Anterior cingulate cortex (tissue), 58 donors: ENCODE results near the gene FAM229B.
"Not testable (repeated sequence)": the region's sequence is repeated elsewhere in the genome, so short reads cannot be mapped to it uniquely, and the experiment has no call there.

Experiments used
- DNase-seq, 58 donors: peaks; one replicate each; lab custom pipeline; 2025; lab: John Stamatoyannopoulos, UW

Gene FAM229B

DNA sequence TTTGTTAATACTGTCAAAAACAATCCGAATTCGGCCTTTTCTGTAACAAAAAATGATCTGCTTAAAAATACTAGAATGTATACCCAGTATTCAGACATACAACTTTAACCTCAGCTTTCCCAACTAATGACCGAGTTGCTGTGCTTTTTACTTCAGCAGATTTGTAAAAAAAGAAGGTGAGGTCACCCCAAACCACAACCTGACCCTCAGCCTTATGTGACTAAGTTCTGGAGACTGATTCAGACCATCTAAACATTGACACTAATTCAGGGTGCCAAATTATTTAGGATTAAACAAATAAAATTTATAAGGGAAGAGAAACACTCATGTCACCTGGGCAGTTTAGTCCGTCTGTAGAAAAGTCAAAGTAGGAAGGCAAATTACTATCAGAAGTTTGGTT is 25.8 kb upstream of the FAM229B start:
- DNase-seq = no peak

DNA sequence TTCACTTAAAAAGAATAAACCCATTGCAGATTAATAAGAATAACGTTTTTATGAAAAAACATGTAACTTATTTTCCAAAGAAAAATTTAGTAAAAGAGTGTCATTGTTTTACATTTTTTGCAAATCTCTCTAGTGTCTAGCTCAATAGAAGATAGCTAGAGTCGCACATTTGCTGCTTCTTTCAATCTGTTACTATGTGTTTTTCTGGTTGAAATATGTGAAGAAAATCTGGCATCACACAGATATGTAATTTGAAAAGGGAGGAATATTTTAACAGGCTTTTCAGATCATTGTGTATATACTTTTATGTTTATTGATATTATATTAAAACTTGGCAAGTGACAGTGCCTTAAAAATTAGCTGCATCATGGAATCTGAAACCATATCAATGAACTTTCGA is 24.4 kb upstream of the FAM229B start:
- no peak for DNase-seq

DNA sequence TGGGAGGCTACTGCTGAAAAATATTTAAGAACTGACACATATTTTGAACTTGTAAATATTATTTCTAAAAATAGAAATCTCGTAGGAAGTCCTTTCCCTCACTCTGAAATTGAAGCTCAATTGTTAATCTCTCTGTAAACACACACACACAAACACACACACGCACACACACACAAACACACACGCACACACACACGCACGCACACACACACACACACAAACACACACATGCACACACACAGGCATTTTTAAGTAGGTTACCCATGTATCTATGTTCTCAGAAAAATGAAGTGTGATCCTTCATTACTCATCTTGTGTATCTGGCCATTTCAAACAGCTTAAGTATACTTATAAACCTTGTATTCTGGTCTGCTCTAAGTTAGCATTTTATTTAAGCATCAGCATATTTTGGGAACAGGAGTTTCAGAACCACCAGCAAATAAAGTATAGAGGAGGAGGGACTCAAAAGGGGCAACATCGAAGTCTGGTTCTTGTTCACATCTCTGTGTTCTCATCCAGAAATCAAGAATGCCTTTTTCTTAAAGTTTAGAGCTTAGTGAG is 21.9 kb upstream of the FAM229B start:
- DNase-seq = no peak

- DNase-seq = no peak
These were observed 20.8 kb upstream of the FAM229B start for GRCh38 chr6:112066606-112067005.

- no peak for DNase-seq
These were observed 5.8 kb upstream of the FAM229B start for GRCh38 chr6:112081569-112081968.

DNA sequence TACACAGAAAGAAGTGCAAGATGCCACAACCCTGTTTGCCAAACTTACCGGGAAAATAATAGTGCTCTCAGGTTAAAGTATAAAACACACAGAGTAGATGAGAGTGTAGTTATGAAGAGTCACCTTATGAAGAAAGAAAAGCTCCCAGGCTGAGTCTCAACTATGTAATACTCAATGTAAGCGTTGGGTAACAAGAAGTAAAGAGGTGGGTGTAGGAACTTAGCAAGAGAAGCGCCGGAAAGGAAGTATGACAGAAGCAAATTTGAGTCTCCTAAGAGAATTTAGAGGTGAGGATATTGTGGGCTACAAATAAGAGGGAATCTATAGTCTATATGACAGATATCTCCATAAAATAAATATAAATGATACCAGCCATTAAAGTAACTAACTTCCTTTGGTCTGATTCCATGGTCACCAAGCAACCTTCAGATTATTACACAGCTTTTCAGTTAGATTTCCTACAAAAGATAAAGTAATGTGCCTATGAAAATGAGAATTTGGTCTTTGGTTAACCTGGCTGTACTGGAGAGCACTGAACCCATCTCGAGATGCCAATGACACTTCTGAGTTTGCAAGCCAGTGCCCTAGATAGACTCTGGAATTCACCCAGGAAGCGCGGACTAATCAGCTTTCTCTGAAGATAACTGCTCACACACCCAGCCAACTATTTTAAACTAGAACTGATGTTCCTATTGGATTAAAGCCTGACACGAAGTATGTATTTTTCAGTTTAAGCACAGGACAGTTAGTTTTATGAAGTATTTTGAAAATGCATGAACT is 1.9 kb upstream of the FAM229B start:
- no peak for DNase-seq

GRCh38 chr6:112086744-112087135 is 651 bp upstream of the FAM229B start:
- DNase-seq = peak in 2 of 58 donors; percentile 6 to 27

DNA sequence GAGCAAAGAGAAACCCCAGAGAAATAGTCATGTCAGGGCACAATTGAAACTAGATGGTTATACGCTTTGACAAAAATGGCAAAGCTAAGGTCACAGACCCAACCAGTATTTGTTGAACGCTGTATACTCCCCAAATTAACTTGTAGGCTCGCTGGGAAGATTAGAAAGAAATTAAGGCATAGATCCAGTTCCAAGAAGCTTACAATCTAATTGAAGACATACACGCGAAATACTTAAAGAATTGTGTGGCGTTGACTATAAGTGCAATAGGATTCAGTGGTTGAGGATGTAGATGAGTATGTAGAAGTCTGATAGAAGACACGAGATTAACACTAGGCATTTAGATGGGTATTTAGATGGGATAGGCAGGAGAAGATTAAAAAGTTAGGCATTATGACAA is 525 bp downstream of the FAM229B start:
- no peak for DNase-seq

DNA sequence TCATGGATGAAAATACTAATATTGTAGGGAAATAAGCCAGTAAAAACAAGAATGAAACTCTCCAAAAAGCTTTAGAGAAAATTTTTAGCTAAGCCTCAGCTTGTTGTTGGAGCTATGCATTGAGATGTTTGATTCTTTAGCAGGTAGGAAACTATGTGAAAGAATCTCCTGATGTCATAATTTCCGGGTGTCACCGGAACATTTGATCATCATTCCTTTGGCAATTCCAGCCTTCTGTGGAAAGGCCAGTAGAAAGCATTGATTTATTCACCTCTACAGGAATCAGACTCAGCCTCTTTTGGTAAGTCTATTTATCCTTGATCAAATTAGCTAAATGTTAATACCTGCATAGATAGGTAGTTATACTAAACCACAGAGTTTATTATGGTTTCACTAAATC is 9.5 kb downstream of the FAM229B start:
- no peak for DNase-seq

DNA sequence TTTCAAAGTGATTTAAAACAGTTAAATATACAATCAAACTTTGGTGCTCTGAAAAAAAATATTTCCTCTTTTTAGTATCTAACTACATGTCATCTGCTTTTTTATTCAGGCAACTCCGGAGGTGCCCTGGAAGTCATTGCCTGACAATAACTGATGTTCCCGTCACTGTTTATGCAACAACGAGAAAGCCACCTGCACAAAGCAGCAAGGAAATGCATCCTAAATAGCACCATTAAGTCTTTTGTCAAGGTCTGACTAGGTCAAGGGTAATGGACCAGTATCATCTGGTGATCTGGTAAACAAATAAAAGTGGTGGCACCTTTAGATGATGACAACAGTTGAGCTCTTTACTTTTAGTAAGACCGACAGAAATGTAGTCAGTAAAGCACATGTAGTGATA is 13.2 kb downstream of the FAM229B start:
- DNase-seq = no peak

DNA sequence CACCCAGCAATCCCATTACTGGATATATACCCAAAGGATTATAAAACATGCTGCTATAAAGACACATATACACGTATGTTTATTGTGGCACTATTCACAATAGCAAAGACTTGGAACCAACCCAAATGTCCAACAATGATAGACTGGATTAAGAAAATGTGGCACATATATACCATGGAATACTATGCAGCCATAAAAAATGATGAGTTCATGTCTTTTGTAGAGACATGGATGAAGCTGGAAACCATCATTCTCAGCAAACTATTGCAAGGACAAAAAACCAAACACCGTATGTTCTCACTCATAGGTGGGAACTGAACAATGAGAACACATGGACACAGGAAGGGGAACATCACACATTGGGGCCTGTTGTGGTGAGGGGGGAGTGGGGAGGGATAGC is 18.6 kb downstream of the FAM229B start:
- DNase-seq = not testable (repeated sequence)

DNA sequence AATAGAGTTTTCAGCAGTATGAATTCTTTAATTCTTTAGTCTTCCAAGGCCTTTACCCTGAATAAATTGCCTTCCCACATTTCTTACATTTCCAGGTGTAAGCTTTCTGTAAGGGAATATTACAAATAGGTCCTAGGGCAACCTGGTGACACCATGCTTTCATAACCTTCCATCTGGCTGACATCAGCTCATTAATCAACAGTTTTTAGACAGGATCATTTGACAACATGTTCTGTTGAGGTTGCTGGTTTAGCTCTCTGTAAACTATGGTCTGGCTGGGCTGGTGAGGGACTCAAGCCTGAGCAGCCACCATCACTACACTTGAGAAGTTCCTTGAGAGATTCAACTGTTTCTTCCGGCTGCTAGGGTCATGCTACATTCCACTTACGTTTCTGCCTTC is 19.2 kb downstream of the FAM229B start:
- DNase-seq = no peak

DNA sequence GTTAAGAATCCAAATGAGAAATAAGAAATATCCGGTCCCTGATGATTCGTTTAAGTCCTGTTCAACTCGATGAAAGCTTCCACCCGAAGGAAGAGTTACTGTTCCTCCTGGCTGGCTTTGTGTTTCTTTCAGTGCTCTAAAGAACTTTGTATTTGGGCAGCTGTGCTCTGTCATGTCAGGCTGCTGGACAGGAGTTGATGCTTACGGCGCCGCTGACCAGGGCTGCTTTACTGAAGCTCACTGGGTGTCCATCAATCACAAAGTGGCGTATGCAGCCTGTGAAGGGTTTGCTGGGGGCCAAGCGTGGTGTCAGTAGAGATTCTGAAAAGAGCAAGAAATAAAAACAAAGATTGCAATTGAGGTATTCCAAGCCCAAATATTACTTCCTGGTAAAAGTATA is 21.9 kb downstream of the FAM229B start:
- peak in 4 of 58 donors; percentile 1 to 17 (median 6) for DNase-seq

DNA sequence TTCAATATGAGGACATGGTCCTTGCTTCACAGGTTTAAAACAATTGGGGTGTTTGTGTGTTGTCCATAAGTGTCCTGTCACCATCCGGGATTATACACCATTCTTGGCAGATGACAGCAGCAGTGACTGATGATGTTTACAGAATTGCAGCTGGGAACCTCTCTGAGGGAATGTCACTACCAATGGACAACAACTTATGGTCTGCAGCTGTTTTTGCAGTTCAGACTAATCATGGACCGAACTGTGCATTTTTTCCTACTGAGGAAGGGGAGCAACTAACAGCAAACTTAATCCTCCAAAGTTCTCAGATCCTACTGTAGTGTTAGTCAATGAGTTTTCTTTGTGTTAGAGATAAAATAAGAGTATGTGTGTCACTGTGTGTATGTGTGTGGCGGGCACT is 26.0 kb downstream of the FAM229B start:
- peak in 4 of 58 donors; percentile 7 to 28 (median 14) for DNase-seq

DNA sequence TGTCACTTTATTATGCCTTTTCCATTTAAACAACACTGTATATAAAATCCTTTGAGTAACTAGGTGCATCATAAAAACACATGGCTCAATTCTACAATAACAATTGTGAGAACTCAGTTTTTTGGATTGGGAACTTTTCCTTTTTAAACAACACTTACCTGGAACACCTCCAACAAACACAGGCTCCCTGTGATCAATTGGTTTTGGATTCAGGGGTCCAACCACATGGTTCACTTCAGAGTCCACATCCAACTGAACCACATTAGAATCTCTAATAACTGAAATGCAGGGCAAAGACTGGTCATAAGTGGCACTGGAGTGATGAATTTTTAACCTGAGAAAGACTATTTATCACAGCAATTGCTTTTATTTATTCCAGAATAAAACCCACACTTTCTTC is 26.5 kb downstream of the FAM229B start:
- DNase-seq = no peak

GRCh38 chr6:112114577-112115223 is 27.3 kb downstream of the FAM229B start:
- no peak for DNase-seq

- no peak for DNase-seq
These were observed 28.8 kb downstream of the FAM229B start for GRCh38 chr6:112116221-112116620.

- DNase-seq = no peak
These were observed 30.2 kb downstream of the FAM229B start for GRCh38 chr6:112117554-112117953.

- DNase-seq = no peak
These were observed 30.6 kb downstream of the FAM229B start for GRCh38 chr6:112118034-112118433.

- no peak for DNase-seq
These were observed 35.4 kb downstream of the FAM229B start for GRCh38 chr6:112122756-112123155.

GRCh38 chr6:112123982-112124381 is 36.6 kb downstream of the FAM229B start:
- DNase-seq = no peak

DNA sequence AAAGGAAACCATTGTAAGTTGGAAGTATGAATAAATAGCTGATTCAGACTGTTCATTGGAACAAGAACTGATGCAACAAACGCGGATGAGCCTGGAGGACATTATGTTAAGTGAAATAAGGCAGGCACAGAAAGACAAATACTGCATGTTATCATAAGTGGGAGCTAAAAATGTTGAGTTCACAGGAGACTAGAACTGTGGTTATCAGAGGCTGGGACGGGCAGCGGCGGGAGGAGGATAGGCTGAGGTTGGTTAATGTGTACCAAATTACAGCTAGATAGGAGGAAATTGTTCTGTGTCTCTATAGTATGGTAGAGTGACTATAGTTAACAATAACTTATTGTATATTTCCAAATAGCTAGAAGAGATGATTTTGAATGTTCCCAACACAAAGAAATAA is 40.8 kb downstream of the FAM229B start:
- no peak for DNase-seq
